HEK293T (cell line): ENCODE results near the gene ITGB6.

Experiments
- CTCF ChIA-PET: fragments of 350-600 bp; formaldehyde crosslinking; extraction: SDS; loops from one replicate; lab custom pipeline; 2021; ENCODE audit warnings: antibody characterized with exemption, inconsistent platforms; lab: Yijun Ruan, JAX
- POLR2A ChIA-PET: fragments of 350-600 bp; formaldehyde crosslinking; extraction: SDS; loops from one replicate; lab custom pipeline; 2020; ENCODE audit warnings: antibody characterized with exemption, inconsistent platforms; lab: Yijun Ruan, JAX
- DNase-seq: peaks from one replicate; pipeline ENCODE4 v3.0.0; 2012; ENCODE audit warnings: mixed read lengths; ENCODE audit errors: extremely low spot score
- ARNT ChIP-seq: fragments of 450-650 bp; IDR thresholded peaks from 2 replicates; pipeline ENCODE4 v1.6.1; 2017; ENCODE audit warnings: mild to moderate bottlenecking
- BHLHE40 ChIP-seq: fragments of 450-650 bp; IDR thresholded peaks from 2 replicates; pipeline ENCODE4 v1.6.1; 2016; ENCODE audit warnings: mild to moderate bottlenecking, moderate library complexity, borderline replicate concordance
- CTBP1 ChIP-seq: fragments of 450-650 bp; IDR thresholded peaks from 2 replicates; pipeline ENCODE4 v1.6.1; 2016; ENCODE audit warnings: borderline replicate concordance
- ELF4 ChIP-seq: fragments of 450-650 bp; IDR thresholded peaks from 2 replicates; pipeline ENCODE4 v1.6.1; 2017; ENCODE audit warnings: antibody characterized with exemption
- FOXA1 ChIP-seq: fragments of 450-650 bp; IDR thresholded peaks from 2 replicates; pipeline ENCODE4 v1.6.1; 2016; ENCODE audit warnings: mild to moderate bottlenecking
- FOXK2 ChIP-seq: fragments of 450-650 bp; IDR thresholded peaks from 2 replicates; pipeline ENCODE4 v1.6.1; 2016; ENCODE audit warnings: mild to moderate bottlenecking
- FOXM1 ChIP-seq: fragments of 450-650 bp; IDR thresholded peaks from 2 replicates; pipeline ENCODE4 v1.6.1; 2017; ENCODE audit warnings: mild to moderate bottlenecking, borderline replicate concordance
- HDGF ChIP-seq: fragments of 450-650 bp; IDR thresholded peaks from 2 replicates; pipeline ENCODE4 v1.6.1; 2017; ENCODE audit warnings: antibody characterized with exemption, borderline replicate concordance
- L3MBTL2 ChIP-seq: fragments of 450-650 bp; conservative IDR thresholded peaks from 2 replicates; pipeline ENCODE4 v1.6.1; 2016; ENCODE audit warnings: mild to moderate bottlenecking
- LEF1 ChIP-seq: fragments of 450-650 bp; IDR thresholded peaks from 2 replicates; pipeline ENCODE4 v1.6.1; 2017; ENCODE audit warnings: mild to moderate bottlenecking, borderline replicate concordance
- NFRKB ChIP-seq: fragments of 450-650 bp; IDR thresholded peaks from 2 replicates; pipeline ENCODE4 v1.6.1; 2016; ENCODE audit warnings: mild to moderate bottlenecking, moderate library complexity
- PKNOX1 ChIP-seq: fragments of 450-650 bp; IDR thresholded peaks from 2 replicates; pipeline ENCODE4 v1.6.1; 2016
- SP1 ChIP-seq: fragments of 450-650 bp; IDR thresholded peaks from 2 replicates; pipeline ENCODE4 v1.6.1; 2017
- SUZ12 ChIP-seq: fragments of 450-650 bp; IDR thresholded peaks from 2 replicates; pipeline ENCODE4 v1.6.1; 2016; ENCODE audit warnings: mild to moderate bottlenecking
- TARDBP ChIP-seq: fragments of 450-650 bp; IDR thresholded peaks from 2 replicates; pipeline ENCODE4 v1.6.1; 2016
- ZNF384 ChIP-seq: fragments of 450-650 bp; IDR thresholded peaks from 2 replicates; pipeline ENCODE4 v1.6.1; 2016

ITGB6 gene

GRCh38 chr2:160145471-160145870 lies 54.6 kb downstream of the ITGB6 start:
- TF ChIP-seq HDGF (no peak), ELF4 (no peak), FOXA1 (no peak), ARNT (no peak), BHLHE40 (no peak), SUZ12 (no peak), L3MBTL2 (no peak), TARDBP (no peak), SP1 (no peak)
- CTCF ChIA-PET, result no interaction called here
- POLR2A ChIA-PET, result no interaction called here
- DNase-seq, result no peak

DNA sequence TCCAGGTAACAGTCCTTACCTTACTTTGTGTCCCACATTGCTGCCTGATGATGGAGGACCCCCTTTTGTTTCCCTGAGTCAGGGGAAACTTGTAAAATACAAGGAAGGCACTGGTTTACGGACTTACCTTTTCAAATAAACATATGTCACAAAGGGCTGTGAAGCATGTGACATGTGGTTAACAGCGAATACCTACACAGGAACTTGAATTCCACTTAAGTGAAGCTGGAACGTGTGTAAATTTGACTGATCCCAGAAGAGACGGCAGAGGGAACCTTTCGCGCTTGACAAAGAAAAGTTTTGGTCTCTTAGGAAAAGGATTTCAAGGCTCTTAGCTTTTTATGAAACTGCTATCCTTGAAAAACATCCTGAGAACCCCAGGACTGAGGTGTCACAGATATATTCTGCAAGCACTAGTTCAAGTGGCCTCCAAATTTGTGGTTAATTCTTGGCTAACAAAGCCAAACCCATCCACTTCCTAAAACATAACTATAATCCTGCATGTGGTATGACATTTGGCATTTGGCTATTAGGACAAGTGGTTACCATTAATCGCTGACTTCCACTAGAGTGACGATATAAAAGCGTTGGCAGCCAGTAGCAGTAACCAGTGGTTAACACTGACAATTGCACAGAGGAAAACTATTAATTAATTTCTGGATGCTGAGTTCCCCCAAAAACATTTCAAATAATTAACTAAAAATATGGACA lies 55.6 kb downstream of the ITGB6 start:
- TF ChIP-seq SUZ12 (no peak), PKNOX1 (no peak), CTBP1 (no peak), ZNF384 (no peak), BHLHE40 (no peak), HDGF (no peak), NFRKB (no peak), ARNT (no peak), FOXK2 (no peak), LEF1 (no peak), TARDBP (no peak), SP1 (no peak), FOXM1 (no peak), L3MBTL2 (no peak), ELF4 (no peak), FOXA1 (no peak)
- no peak for DNase-seq
- POLR2A ChIA-PET, result no interaction called here
- CTCF ChIA-PET, result no interaction called here

- CTCF ChIA-PET, result interaction anchor here (0.7 kb wide), 1 partner anchor 12 kb away, joined by 3 read pairs; no protein-coding TSS in a partner anchor
- POLR2A ChIA-PET, result no interaction called here
- no peak for TF ChIP-seq FOXA1
- DNase-seq, result no peak
Measured at GRCh38 chr2:160142472-160142871, 57.6 kb downstream of the ITGB6 start.

GRCh38 chr2:160141912-160142311 lies 58.2 kb downstream of the ITGB6 start:
- DNase-seq, result no peak
- POLR2A ChIA-PET, result no interaction called here
- TF ChIP-seq FOXA1 (no peak), TARDBP (no peak), SP1 (no peak), LEF1 (no peak), HDGF (no peak), ZNF384 (no peak), ELF4 (no peak)
- CTCF ChIA-PET, result no interaction called here

DNA sequence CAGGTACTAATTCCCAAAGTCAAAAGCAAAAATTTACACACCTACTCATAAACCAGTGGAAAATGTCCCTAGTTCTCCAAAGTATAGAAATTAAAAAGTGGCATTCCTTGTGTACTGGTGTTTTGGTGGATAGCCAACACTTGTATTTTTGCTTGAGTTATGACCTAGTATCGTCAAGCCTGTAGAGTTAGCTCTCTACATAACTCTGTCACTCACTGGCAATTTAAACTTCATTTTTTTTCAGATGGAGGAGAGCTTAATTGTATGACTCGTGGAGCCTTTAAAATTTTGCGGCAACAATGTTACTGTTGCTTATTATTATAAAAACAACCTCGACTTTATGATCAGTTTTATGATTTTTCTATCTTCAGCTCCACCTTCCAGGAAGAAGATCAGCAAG lies 58.7 kb downstream of the ITGB6 start:
- POLR2A ChIA-PET, result no interaction called here
- TF ChIP-seq PKNOX1, result no peak
- TF ChIP-seq FOXA1, result no peak
- no peak for TF ChIP-seq FOXK2
- TF ChIP-seq ZNF384, result no peak
- TF ChIP-seq SUZ12, result no peak
- no peak for TF ChIP-seq NFRKB
- TF ChIP-seq FOXM1, result no peak
- TF ChIP-seq ARNT, result no peak
- no peak for TF ChIP-seq CTBP1
- no peak for TF ChIP-seq BHLHE40
- no peak for TF ChIP-seq L3MBTL2
- no peak for TF ChIP-seq LEF1
- TF ChIP-seq HDGF, result no peak
- TF ChIP-seq TARDBP, result no peak
- no peak for DNase-seq
- CTCF ChIA-PET, result no interaction called here

- DNase-seq, result no peak
- CTCF ChIA-PET, result no interaction called here
- TF ChIP-seq FOXK2 (no peak), SUZ12 (no peak), L3MBTL2 (no peak), BHLHE40 (no peak)
- POLR2A ChIA-PET, result no interaction called here
Measured at GRCh38 chr2:160140471-160140870, 59.6 kb downstream of the ITGB6 start.

DNA sequence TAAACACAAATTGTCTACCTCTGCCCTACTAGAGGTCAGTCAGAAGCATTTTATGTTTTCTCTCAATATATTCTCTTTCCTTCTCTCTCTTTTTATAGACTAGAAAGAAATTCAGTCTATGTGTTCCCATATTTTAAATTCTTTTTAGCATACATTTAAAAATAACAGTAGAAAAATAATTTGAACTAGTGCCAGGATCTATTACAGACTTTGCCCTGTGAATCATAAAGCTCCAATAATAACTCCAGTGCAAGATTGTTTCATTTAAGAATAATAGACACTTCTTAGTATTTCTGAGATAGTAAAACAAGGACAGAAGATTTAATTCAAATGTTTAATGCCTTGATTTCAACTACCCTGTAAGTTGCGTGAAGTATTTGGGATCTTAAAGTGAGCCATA lies 60.1 kb downstream of the ITGB6 start:
- TF ChIP-seq ELF4, result no peak
- no peak for TF ChIP-seq ARNT
- TF ChIP-seq BHLHE40, result no peak
- TF ChIP-seq FOXA1, result no peak
- TF ChIP-seq NFRKB, result no peak
- no peak for TF ChIP-seq HDGF
- no peak for TF ChIP-seq SUZ12
- TF ChIP-seq LEF1, result no peak
- TF ChIP-seq PKNOX1, result no peak
- CTCF ChIA-PET, result no interaction called here
- POLR2A ChIA-PET, result no interaction called here
- DNase-seq, result no peak
